Fibroblast of peridontal ligament (primary cell): ENCODE data around the gene MOB2.

Experiments used
- DNase-seq: peaks from one replicate; pipeline ENCODE4 v3.0.0-alpha.2; 2010; ENCODE audit errors: extremely low read depth

MOB2 gene

GRCh38 chr11:1472180-1473005 is 14.2 kb downstream of the MOB2 start:
- DNase-seq = no peak

- DNase-seq = no peak
Observed at GRCh38 chr11:1471736-1472135, 14.8 kb downstream of the MOB2 start.

- no peak for DNase-seq
Observed at GRCh38 chr11:1470681-1471611, 15.6 kb downstream of the MOB2 start.

GRCh38 chr11:1469911-1470680 is 16.5 kb downstream of the MOB2 start:
- DNase-seq = no peak

GRCh38 chr11:1469287-1469910 is 17.2 kb downstream of the MOB2 start:
- DNase-seq = no peak

GRCh38 chr11:1468473-1469066 is 18.0 kb downstream of the MOB2 start:
- DNase-seq = no peak

GRCh38 chr11:1468002-1468401 is 18.6 kb downstream of the MOB2 start:
- DNase-seq = no peak

GRCh38 chr11:1467270-1467669 is 19.3 kb downstream of the MOB2 start:
- DNase-seq = no peak

GRCh38 chr11:1466784-1467183 is 19.8 kb downstream of the MOB2 start:
- no peak for DNase-seq

GRCh38 chr11:1463056-1463455 is 23.5 kb downstream of the MOB2 start:
- DNase-seq = no peak

- no peak for DNase-seq
Observed at GRCh38 chr11:1462698-1462975, 23.9 kb downstream of the MOB2 start.

GRCh38 chr11:1461826-1462697 is 24.5 kb downstream of the MOB2 start:
- no peak for DNase-seq

GRCh38 chr11:1460986-1461825 is 25.4 kb downstream of the MOB2 start:
- no peak for DNase-seq

GRCh38 chr11:1460396-1460985 is 26.1 kb downstream of the MOB2 start:
- DNase-seq = peak; percentile 32

- DNase-seq = no peak
Observed at GRCh38 chr11:1459764-1460395, 26.7 kb downstream of the MOB2 start.

GRCh38 chr11:1459219-1459575 is 27.4 kb downstream of the MOB2 start:
- DNase-seq = no peak

- DNase-seq = no peak
Observed at GRCh38 chr11:1458340-1459218, 28.0 kb downstream of the MOB2 start.

- DNase-seq = no peak
Observed at GRCh38 chr11:1457856-1458255, 28.7 kb downstream of the MOB2 start.
